Naive thymus-derived CD8-positive, alpha-beta T cell (primary cell): ENCODE measurements around the gene UBE2V1. TPM values are rescaled to one million over a fixed set of nuclear protein-coding genes. Genes with fewer than 3 reads are reported as not detected.
A peak's percentile ranks its signal among the peaks of the same experiment; 100 is the strongest.
"Not testable (repeated sequence)": the region's sequence is repeated elsewhere in the genome, so short reads cannot be mapped to it uniquely, and the experiment has no call there.

Experiments used
- ATAC-seq, 2 donors: fragments of 150-1000 bp; cut with Tn5 transposase in 1 of 2; sonication (Bioruptor Pico), chemical (Tn5 transposase) in 1 of 2; 1 replicate in 1 of 2; 2 replicates in 1 of 2; pipeline ENCODE4 v1.10.0; 2021; ENCODE audit warnings: mild to moderate bottlenecking in 2 of 2, moderate library complexity in 2 of 2
- POLR2A ChIA-PET: fragments of 350-600 bp; sonication (Branson Sonifier 250); formaldehyde crosslinking; loops from one replicate; lab custom pipeline; 2021; ENCODE audit warnings: antibody characterized with exemption; lab: Charles Lee
- DNase-seq, 10 donors: peaks; one replicate each; pipeline versions ENCODE4 v3.0.0 to v3.0.0-alpha.2; 2020 to 2022
- H3K27ac Mint-ChIP-seq, 10 donors: one replicate each; pipeline ENCODE4 v1.8.0; 2020 to 2022; ENCODE audit warnings: mild to moderate bottlenecking in 10 of 10, mixed read lengths in 10 of 10, moderate library complexity in 4 of 10, inconsistent platforms in 1 of 10
- H3K27me3 Mint-ChIP-seq, 5 donors: one replicate each; pipeline ENCODE4 v1.8.0; 2021 to 2022; ENCODE audit warnings: mixed read lengths in 5 of 5
- H3K36me3 Mint-ChIP-seq, 3 donors: one replicate each; pipeline ENCODE4 v1.8.0; 2020 to 2022; ENCODE audit warnings: mixed read lengths in 3 of 3, mild to moderate bottlenecking in 2 of 3, inconsistent platforms in 1 of 3
- H3K4me1 Mint-ChIP-seq, 4 donors: one replicate each; pipeline ENCODE4 v1.8.0; 2021 to 2022; ENCODE audit warnings: mixed read lengths in 4 of 4
- H3K4me3 Mint-ChIP-seq, 10 donors: one replicate each; pipeline ENCODE4 v1.8.0; 2020 to 2022; ENCODE audit warnings: mild to moderate bottlenecking in 10 of 10, mixed read lengths in 10 of 10, moderate library complexity in 6 of 10, inconsistent platforms in 1 of 10
- H3K9me3 Mint-ChIP-seq, 9 donors: one replicate each; pipeline ENCODE4 v1.8.0; 2020 to 2022; ENCODE audit warnings: mixed read lengths in 9 of 9, mild to moderate bottlenecking in 3 of 9, inconsistent platforms in 1 of 9, moderate library complexity in 1 of 9
- polyA plus RNA-seq, 3 donors: library from polyadenylated mRNA; unstranded; fragments of 300-500 nt; fragmentation: Illumina TruSeq; gene quantifications; one replicate each; pipeline ENCODE4 v1.2.3, GENCODE V29; 2021
- total RNA-seq, 8 experiments: library from RNA in 2 of 8; stranded (reverse) in 2 of 8; gene quantifications; one replicate each; pipeline ENCODE4 v1.2.3 and lab custom pipeline; 2021 to 2026

Gene UBE2V1
- total RNA-seq (100 to 1,000 TPM; 154 to 165 TPM), polyA plus RNA-seq (100 to 1,000 TPM; 141 to 155 (median 148) TPM), total RNA-seq (lab: John Stamatoyannopoulos, UW) (6.7 to 16.7 (median 10.2) reads per million in 6 experiments)

DNA sequence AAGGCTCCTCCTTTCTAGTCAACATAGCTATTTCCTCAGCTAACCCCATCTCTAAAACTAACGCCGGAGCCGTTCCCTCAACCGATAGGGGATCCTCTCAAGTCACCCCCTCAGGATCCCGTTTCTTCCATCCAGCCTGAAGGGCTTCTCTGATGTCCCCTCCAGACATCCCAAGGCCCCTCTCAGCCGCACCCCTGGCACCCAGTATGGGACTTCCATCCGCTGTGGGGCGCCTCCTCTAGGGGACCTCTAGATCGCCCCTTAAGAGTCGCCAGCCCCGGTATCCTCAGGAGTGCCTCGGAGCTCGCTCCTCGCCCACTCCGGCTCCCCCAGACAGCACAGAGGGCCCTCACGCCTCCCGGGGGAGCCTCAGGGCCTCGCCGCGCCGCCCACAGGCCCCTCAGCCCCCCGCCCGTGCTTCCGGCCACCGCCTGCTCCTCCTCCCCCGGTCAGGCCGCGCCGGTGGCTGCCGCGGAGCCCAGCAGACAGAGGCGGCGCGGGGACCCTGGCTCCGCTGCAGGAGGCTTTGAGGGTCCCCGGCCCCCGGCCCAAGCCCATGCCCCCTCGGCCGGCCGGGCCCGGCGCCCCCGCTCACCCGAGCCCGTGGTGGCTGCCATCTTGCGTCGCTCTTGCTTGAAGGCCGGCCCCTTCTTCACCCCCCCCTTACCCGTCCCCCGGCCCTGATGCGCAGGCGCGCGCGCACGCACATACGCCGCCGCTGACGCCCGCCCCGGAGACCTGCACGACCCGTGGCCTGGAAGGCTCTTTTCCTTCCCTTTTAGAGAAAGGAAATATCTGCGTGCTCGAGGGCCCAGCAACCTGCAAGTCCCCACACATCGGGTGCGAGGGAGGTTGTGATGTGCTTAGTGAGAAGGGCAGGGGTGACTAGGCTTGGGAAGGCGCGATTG, at the start of gene UBE2V1:
Gene UBE2V1 (minus strand): TSS at position 639 of the 908 bp plus-strand sequence. CDS start 22 bp downstream, at position 617.
- H3K4me1 Mint-ChIP-seq, result peaks cover 56 to 86% (median 82%) of the 10 kb centered on the region in 4 donors
- H3K9me3 Mint-ChIP-seq, result no peaks in the 10 kb centered on the region
- POLR2A ChIA-PET, result interaction anchor here (0.6 to 3.4 kb wide), 11 partner anchors 13 to 177 kb away, joined by 3 to 33 read pairs (median 5); partner anchors contain the start of genes CEBPB, PEDS1, RNF114 and SNAI1
- ATAC-seq (peak; percentile 79 to 82), DNase-seq (peak; percentile 81 to 93 (median 89))
- peak within 1 kb of the TSS; percentile 92 to 99 (median 98) for H3K27ac Mint-ChIP-seq
- peaks cover 0 to 15% (median 0%) of the 10 kb centered on the region in 3 donors for H3K36me3 Mint-ChIP-seq
- H3K4me3 Mint-ChIP-seq, result peak within 1 kb of the TSS; percentile 92 to 100 (median 98)
- no peaks in the 10 kb centered on the region for H3K27me3 Mint-ChIP-seq

DNA sequence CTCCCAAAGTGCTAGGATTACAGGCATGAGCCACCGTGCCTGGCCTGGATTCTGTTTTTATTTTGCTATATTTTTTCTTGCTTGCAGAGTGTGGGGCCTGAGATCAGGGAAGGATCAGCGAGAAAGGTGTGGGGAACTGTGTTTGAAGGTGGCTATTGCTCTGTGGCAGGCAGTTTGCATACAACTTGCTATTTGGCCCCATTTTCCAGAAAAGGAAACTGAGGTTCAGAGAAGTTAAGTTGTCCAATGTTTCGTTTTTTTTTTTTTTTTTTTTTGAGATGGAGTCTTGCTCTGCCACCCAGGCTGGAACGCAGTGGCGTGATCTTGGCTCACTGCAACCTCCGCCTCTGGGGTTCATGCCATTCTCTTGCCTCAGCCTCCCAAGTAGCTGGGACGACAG, 48.5 kb upstream of the UBE2V1 start:
- H3K27ac Mint-ChIP-seq, H3K4me3 Mint-ChIP-seq, ATAC-seq, H3K27me3 Mint-ChIP-seq, H3K36me3 Mint-ChIP-seq, DNase-seq, H3K9me3 Mint-ChIP-seq: not testable (repeated sequence)
- POLR2A ChIA-PET, result interaction anchor here (1.1 kb wide), 1 partner anchor 9 kb away, joined by 3 read pairs; the partner anchor contains the start of gene PEDS1
- peaks cover 7 to 10% (median 9%) of the 10 kb centered on the region in 4 donors for H3K4me1 Mint-ChIP-seq

DNA sequence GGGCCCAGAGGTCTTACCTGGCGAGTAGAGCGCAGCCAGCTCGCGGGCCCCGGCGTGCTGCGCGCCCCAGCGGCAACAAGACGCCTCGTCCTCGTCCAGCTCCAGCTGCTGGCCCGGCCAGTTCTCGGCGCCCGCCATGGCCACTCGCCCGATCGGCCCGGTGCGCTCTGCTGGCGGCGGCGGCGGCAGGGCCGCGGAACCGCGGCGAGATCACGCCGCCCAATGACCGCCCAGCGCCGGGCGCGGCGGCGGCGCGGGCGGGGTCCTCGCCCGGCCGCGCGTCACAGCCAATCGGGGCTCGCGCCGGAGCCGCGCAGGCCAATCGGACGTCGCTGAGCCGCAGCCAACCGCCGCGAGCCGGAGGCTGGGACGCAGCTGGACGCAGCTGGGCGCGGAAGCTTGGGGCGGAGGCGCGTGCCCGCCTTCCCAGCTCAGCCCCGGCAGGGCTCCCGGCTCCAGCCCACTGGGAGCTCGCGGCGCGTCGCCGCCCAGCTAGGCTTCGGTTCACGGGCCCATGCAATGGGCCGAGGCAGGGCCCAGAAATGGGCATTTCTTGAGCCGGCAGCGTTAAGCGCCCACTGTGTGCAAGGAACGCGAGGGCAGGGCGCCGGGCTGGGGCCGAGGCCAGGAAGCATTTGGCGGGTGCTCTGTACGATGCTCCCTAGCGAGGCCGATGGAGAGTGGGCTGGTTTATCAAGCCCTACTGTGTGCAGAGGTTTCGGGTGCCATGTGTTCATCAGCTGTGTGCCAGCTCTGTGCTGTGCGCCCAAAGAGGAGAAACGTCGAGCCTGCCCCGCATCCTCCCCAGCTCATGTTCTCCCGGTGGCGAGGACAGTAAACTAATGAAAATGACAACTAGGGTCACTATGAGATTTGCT, 40.8 kb upstream of the UBE2V1 start, which contains the start of gene PEDS1:
Gene PEDS1 (minus strand): TSS at position 224 of the 878 bp plus-strand sequence. CDS start 86 bp downstream, at position 138.
- Mint-ChIP-seq H3K27me3 (no peaks in the 10 kb centered on the region), H3K4me3 (peak within 1 kb of the TSS; percentile 80 to 94 (median 87)), H3K4me1 (peaks cover 31 to 52% (median 48%) of the 10 kb centered on the region in 4 donors), H3K36me3 (peaks cover 0 to 11% (median 0%) of the 10 kb centered on the region in 3 donors), H3K27ac (peak within 1 kb of the TSS; percentile 89 to 97 (median 96)), H3K9me3 (no peaks in the 10 kb centered on the region)
- DNase-seq, result peak; percentile 68 to 87 (median 80)
- POLR2A ChIA-PET, result interaction anchor here (0.5 to 4.0 kb wide), 18 partner anchors 7 to 344 kb away, joined by 3 to 35 read pairs (median 6); partner anchors contain the start of genes CEBPB, RNF114, SNAI1 and UBE2V1
- peak; percentile 96 to 97 for ATAC-seq

DNA sequence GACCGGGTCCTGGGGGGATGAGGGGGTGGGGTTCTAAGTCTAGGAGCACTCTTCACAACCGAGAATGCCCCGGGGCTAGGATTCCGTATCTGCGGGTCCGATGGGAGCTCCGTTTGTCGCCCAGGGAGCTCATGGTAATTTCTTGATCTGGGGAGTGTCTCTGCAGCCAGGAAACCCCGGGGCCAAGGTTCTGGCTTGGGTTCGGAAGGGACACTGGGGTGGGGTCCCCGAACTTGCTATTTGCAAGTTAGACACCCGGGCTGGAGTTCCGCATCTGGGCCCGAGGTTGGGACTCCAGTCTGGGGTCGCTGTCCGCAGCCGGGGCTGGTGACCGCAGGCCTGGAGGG, 40.2 kb upstream of the UBE2V1 start:
- H3K27me3 Mint-ChIP-seq, result no peaks in the 10 kb centered on the region
- POLR2A ChIA-PET, result interaction anchor here (0.5 to 4.0 kb wide), 18 partner anchors 8 to 1398 kb away, joined by 3 to 35 read pairs (median 6); partner anchors contain the start of genes CEBPB, RNF114, SNAI1 and UBE2V1
- peak overlapping the region; percentile 73 to 97 (median 91) for H3K27ac Mint-ChIP-seq
- peak; percentile 1 to 2 for ATAC-seq
- peak in 1 of 10 donors; percentile 22 for DNase-seq
- peak overlapping the region; percentile 79 to 94 (median 84) for H3K4me3 Mint-ChIP-seq
- H3K36me3 Mint-ChIP-seq, result peaks cover 0 to 15% (median 0%) of the 10 kb centered on the region in 3 donors
- peaks cover 34 to 58% (median 54%) of the 10 kb centered on the region in 4 donors for H3K4me1 Mint-ChIP-seq
- no peaks in the 10 kb centered on the region for H3K9me3 Mint-ChIP-seq

DNA sequence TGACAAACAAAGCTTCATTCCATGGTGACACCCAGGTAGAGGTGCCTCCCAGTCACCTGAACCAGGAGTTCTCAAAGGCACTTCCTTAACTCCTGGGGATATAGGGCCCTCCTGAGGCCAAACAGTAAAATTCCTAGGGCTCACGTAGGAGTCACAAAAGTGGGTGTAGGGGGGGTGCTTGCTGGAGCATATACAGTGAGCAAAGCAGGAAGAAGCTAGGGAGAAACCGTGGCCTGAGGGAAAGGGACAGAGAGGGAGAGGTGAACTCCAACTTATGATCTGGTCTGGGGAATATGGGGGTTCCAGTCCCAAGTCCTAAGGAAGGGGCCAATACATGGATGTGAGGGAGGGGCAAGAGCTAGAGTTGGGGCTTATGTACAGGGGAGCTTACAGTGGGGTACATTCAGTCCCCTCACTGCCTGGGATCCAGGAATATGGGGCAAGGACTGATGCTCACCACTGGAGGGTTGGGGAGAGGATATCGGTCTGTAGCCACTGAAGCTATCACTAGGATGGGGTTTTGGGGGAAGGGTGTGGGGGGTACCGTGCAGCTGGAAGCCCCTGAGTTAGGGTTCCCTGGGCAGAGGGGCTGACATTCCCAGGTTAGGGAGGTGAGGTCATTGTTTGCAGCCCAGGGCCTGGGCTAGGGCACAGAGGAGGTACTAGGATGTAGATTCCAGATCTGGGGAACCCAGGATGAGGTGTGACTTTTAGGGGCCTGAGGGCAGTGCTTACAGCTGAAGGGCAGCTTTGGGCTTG, 39.6 kb upstream of the UBE2V1 start:
- Mint-ChIP-seq H3K9me3 (no peaks in the 10 kb centered on the region), H3K27me3 (no peaks in the 10 kb centered on the region), H3K4me3 (peak overlapping the region; percentile 79 to 94 (median 84)), H3K36me3 (peaks cover 0 to 15% (median 0%) of the 10 kb centered on the region in 3 donors), H3K27ac (peak overlapping the region; percentile 73 to 97 (median 91)), H3K4me1 (peaks cover 36 to 63% (median 60%) of the 10 kb centered on the region in 4 donors)
- DNase-seq (no peak), ATAC-seq (no peak)
- POLR2A ChIA-PET, result interaction anchor here (0.6 to 4.0 kb wide), 15 partner anchors 8 to 1399 kb away, joined by 3 to 35 read pairs (median 6); partner anchors contain the start of genes CEBPB, RNF114 and UBE2V1

DNA sequence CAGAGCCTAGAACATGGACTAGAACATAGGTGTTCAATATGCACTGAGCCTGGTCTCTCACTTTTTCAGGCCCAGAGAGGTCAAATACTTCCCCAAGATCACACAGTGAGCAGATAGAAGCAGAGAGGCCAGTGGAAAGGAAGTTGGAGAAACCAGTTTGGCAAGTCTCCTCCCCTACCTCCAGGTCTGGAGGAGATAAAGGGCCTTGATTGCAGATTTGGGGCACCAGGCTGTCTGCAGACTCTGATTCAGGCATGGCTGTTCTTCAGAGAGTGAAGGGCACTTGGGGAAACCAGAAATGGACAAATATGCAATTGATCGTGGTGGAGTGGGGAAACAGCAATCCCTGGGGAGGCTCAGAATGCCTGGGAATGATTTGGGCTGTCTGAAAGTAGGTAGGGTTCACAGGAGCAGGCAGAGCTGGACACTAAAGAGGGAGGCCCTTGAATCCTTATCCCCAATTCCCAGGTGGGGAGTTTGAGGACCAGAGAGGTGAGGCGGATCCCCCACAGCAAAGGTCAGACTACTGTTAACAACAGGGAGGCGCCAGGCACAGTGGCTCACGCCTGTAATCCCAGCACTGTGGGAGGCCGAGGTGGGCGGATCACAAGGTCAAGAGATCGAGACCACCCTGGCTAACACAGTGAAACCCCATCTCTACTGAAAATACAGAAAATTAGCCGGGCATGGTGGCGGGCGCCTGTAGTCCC, 38.2 kb upstream of the UBE2V1 start:
- DNase-seq, result no peak
- Mint-ChIP-seq H3K27ac (peak overlapping the region; percentile 77 to 98 (median 91)), H3K4me3 (peak overlapping the region; percentile 32 to 86 (median 80)), H3K9me3 (no peaks in the 10 kb centered on the region), H3K4me1 (peaks cover 42 to 77% (median 74%) of the 10 kb centered on the region in 4 donors), H3K36me3 (peaks cover 0 to 15% (median 0%) of the 10 kb centered on the region in 3 donors), H3K27me3 (no peaks in the 10 kb centered on the region)
- POLR2A ChIA-PET, result interaction anchor here (4.0 kb wide), 1 partner anchor 39 kb away, joined by 33 read pairs; the partner anchor contains the start of gene UBE2V1
- ATAC-seq, result no peak

DNA sequence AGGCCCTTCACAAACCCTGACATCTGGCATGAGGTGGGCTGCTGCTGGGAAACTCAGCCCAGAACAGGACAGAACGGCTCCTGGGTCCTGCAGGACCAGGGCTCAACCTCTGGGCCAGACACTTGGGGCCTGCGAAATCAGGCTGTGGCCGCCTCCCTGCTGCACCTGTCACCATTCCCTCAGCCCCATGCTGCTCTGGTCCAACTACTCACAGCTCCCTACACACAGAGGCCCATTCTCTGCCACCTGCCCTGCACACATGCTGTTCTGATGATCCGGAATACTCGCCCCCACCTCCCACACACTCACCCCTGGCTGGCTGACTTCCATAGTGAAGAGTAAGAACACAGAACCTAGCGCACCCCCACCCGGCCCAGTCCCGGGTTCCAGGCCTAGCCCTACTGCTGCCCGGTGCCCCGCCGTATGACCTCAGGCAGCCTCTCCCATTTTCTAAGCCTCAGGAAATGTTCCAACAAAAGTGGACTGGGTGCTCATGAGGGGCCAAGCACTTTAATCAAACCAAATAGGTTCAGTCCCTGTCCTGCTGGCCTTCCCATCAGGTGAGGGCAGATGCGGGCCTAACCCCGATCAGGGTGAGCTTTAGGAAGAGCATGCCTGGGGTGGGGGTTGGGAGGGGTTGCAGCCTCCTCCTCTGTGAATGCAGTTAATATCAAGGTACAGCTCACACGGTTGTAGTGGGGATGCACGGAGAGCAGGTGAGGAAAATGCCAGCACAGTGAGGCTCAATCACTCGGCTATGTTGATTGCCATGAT, 36.7 kb upstream of the UBE2V1 start:
- Mint-ChIP-seq H3K4me3 (peak overlapping the region in 4 of 10 donors; percentile 10 to 58 (median 42)), H3K4me1 (peaks cover 46 to 82% (median 80%) of the 10 kb centered on the region in 4 donors), H3K27ac (peak overlapping the region; percentile 83 to 99 (median 96)), H3K9me3 (no peaks in the 10 kb centered on the region), H3K27me3 (no peaks in the 10 kb centered on the region), H3K36me3 (peaks cover 0 to 15% (median 0%) of the 10 kb centered on the region in 3 donors)
- POLR2A ChIA-PET, result interaction anchor here (0.7 to 1.6 kb wide), 3 partner anchors 10 to 42 kb away, joined by 4 to 5 read pairs (median 4); no protein-coding TSS in a partner anchor
- DNase-seq (no peak), ATAC-seq (no peak)

DNA sequence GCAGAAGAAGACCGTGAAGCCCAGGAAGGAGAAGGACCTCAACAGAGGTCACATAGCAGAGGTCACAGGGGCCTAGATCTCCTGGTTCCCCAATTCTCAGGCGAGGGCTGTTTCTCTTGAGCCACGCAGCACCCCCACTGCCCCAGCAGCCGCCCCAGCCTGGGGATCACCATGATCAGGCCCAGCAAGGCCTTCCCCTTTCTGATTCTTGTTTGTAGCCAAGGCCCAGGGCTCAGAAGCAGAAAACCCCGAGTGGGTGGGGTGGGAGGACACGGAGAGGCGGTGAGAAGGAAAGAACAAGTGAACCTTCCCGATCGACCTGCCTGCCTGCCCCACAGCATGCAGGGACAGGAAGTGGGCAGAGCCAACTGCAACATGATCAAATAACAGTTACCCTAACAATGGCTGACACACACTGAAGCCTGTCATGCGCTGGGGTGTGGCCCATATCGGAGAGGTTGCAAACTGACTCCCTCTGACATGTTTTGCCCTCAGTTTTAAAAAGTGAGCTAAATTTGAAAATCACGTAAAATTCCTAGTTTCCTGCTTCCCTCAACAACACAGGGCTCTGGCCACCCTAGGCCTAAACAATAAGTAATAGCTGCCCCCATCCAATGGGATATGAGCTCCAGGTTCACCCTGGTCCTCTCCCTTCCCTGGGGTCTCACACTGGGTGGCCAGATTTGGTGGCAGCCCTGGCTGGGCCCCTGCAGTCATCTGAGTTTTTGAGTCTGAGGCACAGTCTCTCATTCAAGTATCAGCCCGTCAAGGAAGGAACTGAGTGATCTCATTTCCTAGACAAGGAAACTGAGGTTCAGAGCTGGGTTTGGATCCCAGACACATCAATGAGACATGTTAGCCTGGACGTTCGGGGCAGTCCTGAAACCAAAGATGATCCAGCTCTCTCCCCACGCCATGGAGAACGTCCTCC, 34.0 kb upstream of the UBE2V1 start:
- Mint-ChIP-seq H3K9me3 (no peaks in the 10 kb centered on the region), H3K4me3 (peak overlapping the region; percentile 73 to 86 (median 84)), H3K36me3 (peaks cover 0 to 29% (median 0%) of the 10 kb centered on the region in 3 donors), H3K4me1 (peaks cover 34 to 77% (median 71%) of the 10 kb centered on the region in 4 donors), H3K27ac (peak overlapping the region; percentile 96 to 99 (median 98)), H3K27me3 (no peaks in the 10 kb centered on the region)
- POLR2A ChIA-PET, result interaction anchor here (0.7 to 2.4 kb wide), 7 partner anchors 23 to 391 kb away, joined by 3 to 9 read pairs (median 4); partner anchors contain the start of gene UBE2V1
- ATAC-seq, result peak; percentile 100
- peak; percentile 56 to 90 (median 79) for DNase-seq

DNA sequence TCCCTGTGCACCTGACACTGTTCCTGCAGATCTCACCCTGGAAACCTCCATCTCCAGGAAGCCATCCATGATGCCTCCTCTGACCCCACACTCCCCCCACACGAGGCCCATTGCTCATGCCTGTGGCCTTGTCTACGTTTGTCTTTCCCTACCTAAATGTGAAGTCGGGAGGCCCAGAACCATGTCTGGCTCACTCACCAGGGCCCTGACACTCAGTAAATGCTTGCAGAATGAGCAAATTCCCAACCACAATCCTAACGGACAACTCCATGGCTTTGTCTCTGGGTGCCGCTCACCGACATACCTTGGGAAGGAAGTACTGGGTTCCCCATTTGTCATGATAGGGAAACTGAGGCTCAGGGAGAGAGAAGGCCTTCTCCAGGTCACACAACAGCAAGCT, 33.3 kb upstream of the UBE2V1 start:
- H3K27me3 Mint-ChIP-seq, result no peaks in the 10 kb centered on the region
- DNase-seq (no peak), ATAC-seq (no peak)
- H3K36me3 Mint-ChIP-seq, result peaks cover 0 to 36% (median 0%) of the 10 kb centered on the region in 3 donors
- H3K27ac Mint-ChIP-seq, result peak overlapping the region; percentile 96 to 99 (median 98)
- no peaks in the 10 kb centered on the region for H3K9me3 Mint-ChIP-seq
- H3K4me3 Mint-ChIP-seq, result peak overlapping the region; percentile 73 to 86 (median 84)
- POLR2A ChIA-PET, result interaction anchor here (1.7 kb wide), 1 partner anchor 23 kb away, joined by 4 read pairs; no protein-coding TSS in a partner anchor
- peaks cover 29 to 73% (median 63%) of the 10 kb centered on the region in 4 donors for H3K4me1 Mint-ChIP-seq
